H54 (cell line): ENCODE results near the gene DUSP28.

ENCODE experiments used
- DNase-seq: peaks from one replicate; pipeline ENCODE4 v3.0.0; 2011; ENCODE audit warnings: low spot score, mixed read lengths; ENCODE audit not compliant: insufficient read length
- FAIRE-seq: peaks from 3 replicates; lab custom pipeline; 2011; peaks lifted over from hg19 to GRCh38; lab: Jason Lieb, UNC
- POLR2A ChIP-seq: IDR thresholded peaks from 2 replicates; pipeline ENCODE4 v1.6.1; 2011; ENCODE audit warnings: low read depth, mild to moderate bottlenecking, low read length

The DUSP28 gene

GRCh38 chr2:240569998-240570530 is 9.9 kb downstream of the DUSP28 start:
- DNase-seq = no peak
- FAIRE-seq = no peak
- no peak for TF ChIP-seq POLR2A

- DNase-seq (no peak), FAIRE-seq (no peak)
- TF ChIP-seq POLR2A = no peak
These were observed 10.6 kb downstream of the DUSP28 start for GRCh38 chr2:240570531-240571313.

- FAIRE-seq = no peak
- DNase-seq = no peak
- no peak for TF ChIP-seq POLR2A
These were observed 11.3 kb downstream of the DUSP28 start for GRCh38 chr2:240571314-240571973.

- TF ChIP-seq POLR2A = no peak
These were observed 12.2 kb downstream of the DUSP28 start for GRCh38 chr2:240572141-240573031.

GRCh38 chr2:240573071-240573515 is 12.9 kb downstream of the DUSP28 start:
- DNase-seq = no peak
- TF ChIP-seq POLR2A = no peak
- FAIRE-seq = no peak

More at GRCh38 chr2:240572141-240573031, 12.2 kb downstream of the DUSP28 start:
- DNase-seq (no peak), FAIRE-seq (no peak)

- DNase-seq = no peak
- no peak for TF ChIP-seq POLR2A
- no peak for FAIRE-seq
These were observed 13.6 kb downstream of the DUSP28 start for GRCh38 chr2:240573516-240574385.

- no peak for DNase-seq
- TF ChIP-seq POLR2A = no peak
- FAIRE-seq = no peak
These were observed 14.4 kb downstream of the DUSP28 start for GRCh38 chr2:240574386-240575100.

- TF ChIP-seq POLR2A = no peak
- FAIRE-seq = no peak
- no peak for DNase-seq
These were observed 15.2 kb downstream of the DUSP28 start for GRCh38 chr2:240575101-240575965.

GRCh38 chr2:240576036-240576435 is 15.9 kb downstream of the DUSP28 start:
- no peak for TF ChIP-seq POLR2A
- DNase-seq (no peak), FAIRE-seq (no peak)

GRCh38 chr2:240576436-240577205 is 16.5 kb downstream of the DUSP28 start:
- FAIRE-seq (no peak), DNase-seq (no peak)
- TF ChIP-seq POLR2A = no peak
